H1 (cell line): ENCODE measurements around the gene KRT76. TPM values are rescaled to one million over a fixed set of nuclear protein-coding genes. Genes with fewer than 3 reads are reported as not detected.

Source experiments
- CTCF ChIA-PET: fragments of 300-600 bp; sonication (Branson Sonifier 250); formaldehyde crosslinking; loops from one replicate; lab custom pipeline; 2021; ENCODE audit not compliant: partially characterized antibody; lab: Charles Lee
- POLR2A ChIA-PET: fragments of 300-600 bp; sonication (Branson Sonifier 250); formaldehyde crosslinking; loops from one replicate; lab custom pipeline; 2021; ENCODE audit warnings: inconsistent platforms; ENCODE audit not compliant: partially characterized antibody; lab: Charles Lee
- DNase-seq, 2 experiments: peaks; one replicate each; pipeline versions ENCODE4 v3.0.0 to v3.0.0-alpha.2; 2010 to 2022; ENCODE audit warnings: low spot score in 2 of 2, low read depth in 1 of 2, mixed read lengths in 1 of 2
- FAIRE-seq: peaks from 2 replicates; lab custom pipeline; 2011; peaks lifted over from hg19 to GRCh38; lab: Jason Lieb, UNC
- H2AFZ ChIP-seq: 2 replicates; pipeline ENCODE4 v1.8.1; 2012; ENCODE audit warnings: low read length, inconsistent platforms
- H2AK5ac ChIP-seq: 2 replicates; pipeline ENCODE4 v1.6.1; 2013; ENCODE audit warnings: low read depth, low read length
- H2BK120ac ChIP-seq: replicated peaks from 2 replicates; pipeline ENCODE3; 2013; ENCODE audit warnings: low read depth, low read length, inconsistent platforms
- H2BK12ac ChIP-seq: 2 replicates; pipeline ENCODE4 v1.6.1; 2013; ENCODE audit warnings: low read depth, low read length
- H2BK15ac ChIP-seq: 2 replicates; pipeline ENCODE4 v1.6.1; 2013; ENCODE audit warnings: low read length
- H2BK20ac ChIP-seq: 2 replicates; pipeline ENCODE4 v1.6.1; 2013; ENCODE audit warnings: low read length
- H2BK5ac ChIP-seq: 2 replicates; pipeline ENCODE4 v1.6.1; 2013; ENCODE audit warnings: low read depth, low read length
- H3K14ac ChIP-seq: 2 replicates; pipeline ENCODE4 v1.6.1; 2013; ENCODE audit warnings: inconsistent platforms; ENCODE audit not compliant: insufficient read length
- H3K18ac ChIP-seq: 2 replicates; pipeline ENCODE4 v1.6.1; 2013; ENCODE audit warnings: low read length; ENCODE audit errors: extremely low read depth
- H3K23ac ChIP-seq: 2 replicates; pipeline ENCODE4 v1.6.1; 2013; ENCODE audit warnings: inconsistent platforms; ENCODE audit not compliant: insufficient read length
- H3K23me2 ChIP-seq: 2 replicates; pipeline ENCODE4 v1.6.1; 2013; ENCODE audit warnings: low read depth, low read length
- H3K27ac ChIP-seq: 2 replicates; pipeline ENCODE4 v1.6.1; 2011; ENCODE audit warnings: low read depth, low read length, inconsistent platforms
- H3K27me3 ChIP-seq, 4 experiments: replicated peaks in 1 of 4; 1 replicate in 1 of 4; 2 replicates in 3 of 4; pipeline versions ENCODE4 v1.6.1 to v1.8.1; 2011 to 2013; ENCODE audit warnings: low read length in 3 of 4, mild to moderate bottlenecking in 3 of 4, inconsistent platforms in 2 of 4, mixed read lengths in 2 of 4, moderate library complexity in 1 of 4; ENCODE audit not compliant: control insufficient read depth in 3 of 4, insufficient read depth in 3 of 4; ENCODE audit errors: extremely low read depth in 1 of 4
- H3K36me3 ChIP-seq, 4 experiments: 2 replicates each; pipeline versions ENCODE4 v1.6.1 to v1.8.1; 2011 to 2013; ENCODE audit warnings: mild to moderate bottlenecking in 4 of 4, low read length in 3 of 4, moderate library complexity in 2 of 4, control low read depth in 1 of 4, inconsistent platforms in 1 of 4; ENCODE audit not compliant: insufficient read depth in 4 of 4, control insufficient read depth in 2 of 4
- H3K4ac ChIP-seq: replicated peaks from 2 replicates; pipeline ENCODE3; 2013; ENCODE audit warnings: low read length, low read depth, mixed read lengths, inconsistent platforms; ENCODE audit not compliant: insufficient read length
- H3K4me1 ChIP-seq, 4 experiments: replicated peaks in 1 of 4; 1 replicate in 1 of 4; 2 replicates in 3 of 4; pipeline versions ENCODE4 v1.6.1 to v1.8.1; 2011 to 2013; ENCODE audit warnings: low read length in 3 of 4, inconsistent platforms in 2 of 4, mixed read lengths in 1 of 4; ENCODE audit not compliant: insufficient read depth in 4 of 4, control insufficient read depth in 3 of 4
- H3K4me2 ChIP-seq, 2 experiments: 2 replicates each; pipeline versions ENCODE4 v1.6.1 to v1.8.1; 2011 to 2013; ENCODE audit warnings: low read depth in 2 of 2, low read length in 2 of 2, control low read depth in 1 of 2, inconsistent platforms in 1 of 2, mild to moderate bottlenecking in 1 of 2; ENCODE audit not compliant: insufficient read depth in 1 of 2
- H3K4me3 ChIP-seq, 4 experiments: fragments of 200-600, 300-600 bp in 1 of 4; sonication (generic), shearing (Covaris generic), sonication (Bioruptor Twin) in 1 of 4; 2 replicates each; pipeline versions ENCODE4 v1.5.1 to v1.8.1; 2011 to 2016; ENCODE audit warnings: low read length in 4 of 4, low read depth in 3 of 4, control low read depth in 2 of 4, inconsistent platforms in 2 of 4, mild to moderate bottlenecking in 2 of 4, mixed read lengths in 1 of 4, moderate library complexity in 1 of 4; ENCODE audit not compliant: insufficient read depth in 2 of 4; ENCODE audit errors: extremely low read depth in 1 of 4
- H3K56ac ChIP-seq: replicated peaks from 2 replicates; pipeline ENCODE3; 2013; ENCODE audit warnings: low read depth, mild to moderate bottlenecking, mixed read lengths, low read length, inconsistent platforms; ENCODE audit not compliant: insufficient read length
- H3K79me1 ChIP-seq: 2 replicates; pipeline ENCODE4 v1.6.1; 2013; ENCODE audit warnings: low read depth, low read length, control low read depth
- H3K79me2 ChIP-seq, 2 experiments: 2 replicates each; pipeline versions ENCODE4 v1.6.1 to v1.8.1; 2012 to 2013; ENCODE audit warnings: low read length in 2 of 2, mild to moderate bottlenecking in 2 of 2, inconsistent platforms in 1 of 2; ENCODE audit not compliant: insufficient read depth in 2 of 2, control insufficient read depth in 1 of 2
- H3K9ac ChIP-seq, 4 experiments: replicated peaks in 1 of 4; 1 replicate in 1 of 4; 2 replicates in 3 of 4; pipeline versions ENCODE4 v1.6.1 to v1.8.1; 2011 to 2013; ENCODE audit warnings: low read depth in 3 of 4, low read length in 3 of 4, control low read depth in 2 of 4, mild to moderate bottlenecking in 2 of 4, moderate library complexity in 2 of 4, inconsistent platforms in 1 of 4; ENCODE audit errors: extremely low read depth in 1 of 4
- H3K9me3 ChIP-seq, 2 experiments: 2 replicates each; pipeline versions ENCODE4 v1.6.1 to v1.8.1; 2012 to 2013; ENCODE audit warnings: mild to moderate bottlenecking in 2 of 2, moderate library complexity in 2 of 2, control low read depth in 1 of 2, inconsistent platforms in 1 of 2, low read depth in 1 of 2, low read length in 1 of 2, mixed read lengths in 1 of 2; ENCODE audit not compliant: insufficient read depth in 2 of 2
- H4K20me1 ChIP-seq, 2 experiments: replicated peaks in 1 of 2; 2 replicates each; pipeline versions ENCODE3 to v1.8.1; 2011 to 2013; ENCODE audit warnings: inconsistent platforms in 2 of 2, low read length in 2 of 2, mild to moderate bottlenecking in 1 of 2; ENCODE audit not compliant: insufficient read depth in 2 of 2, control insufficient read depth in 1 of 2
- H4K5ac ChIP-seq: 2 replicates; pipeline ENCODE4 v1.6.1; 2013; ENCODE audit warnings: low read length, low read depth, mixed read lengths, inconsistent platforms; ENCODE audit not compliant: insufficient read length
- H4K8ac ChIP-seq: 2 replicates; pipeline ENCODE4 v1.8.0; 2013; ENCODE audit warnings: mild to moderate bottlenecking, moderate library complexity, low read length, inconsistent platforms; ENCODE audit not compliant: insufficient read depth; ENCODE audit errors: extremely low read depth
- H4K91ac ChIP-seq: replicated peaks from 2 replicates; pipeline ENCODE3; 2013; ENCODE audit warnings: low read length, mixed read lengths, inconsistent platforms; ENCODE audit not compliant: insufficient read length
- SUZ12 ChIP-seq: fragments of 200-600 bp; sonication (generic); IDR thresholded peaks from 2 replicates; pipeline ENCODE4 v1.6.1; 2012; ENCODE audit warnings: mild to moderate bottlenecking, inconsistent platforms, low read length, moderate library complexity, mixed read lengths
- WGBS, 2 experiments: shearing (Covaris generic) in 1 of 2; methylation state at CpG; one replicate each; pipeline versions ENCODE4 v1.1.6 to v1.1.7; 2013 to 2015; ENCODE audit warnings: low lambda C conversion rate in 2 of 2, mixed read lengths in 2 of 2, inconsistent platforms in 1 of 2, low coverage in 1 of 2, missing lambda C conversion rate in 1 of 2; ENCODE audit not compliant: insufficient replicate concordance in 2 of 2, insufficient coverage in 1 of 2, insufficient read length in 1 of 2; ENCODE audit errors: extremely low coverage in 1 of 2, missing lambda C conversion rate in 1 of 2; 5-methylcytosine and 5-hydroxymethylcytosine counted together
- polyA plus RNA-seq, 7 experiments: library from polyadenylated mRNA; depleted of rRNA in 3 of 7; stranded (reverse) in 5 of 7; unstranded in 2 of 7; fragments of >200 nt in 5 of 7; fragments of 200-250 nt in 2 of 7; gene quantifications; 1 replicate in 5 of 7; 2 replicates in 1 of 7; 4 replicates in 1 of 7; pipeline versions ENCODE4 v1.2.1 to v1.2.3, GENCODE V29; 2011 to 2013; ENCODE audit warnings: missing spikeins in 2 of 7, mixed read lengths in 2 of 7
- total RNA-seq: library from RNA; stranded (reverse); fragmentation: NEBNext Ultra II Directional; extraction: Animal tissue kit (Norgen Biotek cat#: 25700); gene quantifications from 2 replicates; pipeline ENCODE4 v1.2.1, GENCODE V29; 2021

The KRT76 gene
- total and polyA plus RNA-seq, 2 of the 8 experiments (the other 6 are each of a cell fraction or from before 2014, with no cell fraction given), result not detected

DNA sequence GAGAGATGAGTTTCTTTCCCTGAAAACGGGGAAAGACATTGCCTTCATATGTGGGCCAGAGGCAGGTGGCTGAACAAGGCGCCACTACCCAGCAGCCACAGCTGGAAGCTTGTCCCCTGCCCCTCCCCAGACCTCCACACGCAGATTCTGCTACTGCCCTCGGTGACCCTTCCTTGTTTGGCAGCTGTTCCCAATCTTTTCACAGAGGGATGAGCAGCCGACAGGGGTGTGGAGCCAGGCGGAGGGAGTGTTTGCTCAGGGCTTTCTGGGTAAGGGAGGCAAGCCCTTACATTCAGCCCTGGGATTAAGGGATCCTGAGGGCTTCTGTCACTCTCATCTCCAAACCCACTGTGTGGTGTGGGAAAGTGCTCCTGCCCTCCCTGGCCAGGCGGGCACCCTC lies 41.2 kb upstream of the KRT76 start:
- H3K56ac ChIP-seq, result no peak overlapping the region
- H3K9ac ChIP-seq, result no peak overlapping the region
- H3K18ac ChIP-seq, result no peak overlapping the region
- no peaks in the 10 kb centered on the region for H3K36me3 ChIP-seq
- H4K20me1 ChIP-seq, result no peaks in the 10 kb centered on the region
- H3K9me3 ChIP-seq, result no peaks in the 10 kb centered on the region
- FAIRE-seq (no peak), DNase-seq (no peak)
- WGBS, 2 experiments, result 83% methylated on average over 6 of the region's 7 CpGs; no CpG with 5 or more reads in 1 of the 2 experiments
- H4K5ac ChIP-seq, result no peak overlapping the region
- H2BK15ac ChIP-seq, result no peak overlapping the region
- no peak overlapping the region for H2BK120ac ChIP-seq
- no peak overlapping the region for H2AFZ ChIP-seq
- no peak overlapping the region for H3K4me2 ChIP-seq
- no peak overlapping the region for H2AK5ac ChIP-seq
- no peak overlapping the region for H3K14ac ChIP-seq
- no peak overlapping the region for H2BK20ac ChIP-seq
- H3K79me2 ChIP-seq, result no peaks in the 10 kb centered on the region
- no peaks in the 10 kb centered on the region for H3K4me1 ChIP-seq
- H3K23ac ChIP-seq, result no peak overlapping the region
- H2BK12ac ChIP-seq, result no peak overlapping the region
- H3K23me2 ChIP-seq, result no peaks in the 10 kb centered on the region
- H2BK5ac ChIP-seq, result no peak overlapping the region
- H3K4ac ChIP-seq, result no peak overlapping the region
- H4K91ac ChIP-seq, result no peak overlapping the region
- H3K27ac ChIP-seq, result no peak overlapping the region
- H3K27me3 ChIP-seq, result no peaks in the 10 kb centered on the region
- H3K79me1 ChIP-seq, result no peaks in the 10 kb centered on the region
- CTCF ChIA-PET, result interaction anchor here (1.2 to 1.7 kb wide), 2 partner anchors 47 to 62 kb away, joined by 3 to 4 read pairs; no protein-coding TSS in a partner anchor
- H3K4me3 ChIP-seq, result no peak overlapping the region
- H4K8ac ChIP-seq, result no peak overlapping the region
- POLR2A ChIA-PET, result no interaction called here
- no peak for TF ChIP-seq SUZ12
